NCI-H2227 (cell line): ENCODE results near the gene RAPGEF4.
"Not testable (repeated sequence)": the region's sequence is repeated elsewhere in the genome, so short reads cannot be mapped to it uniquely, and the experiment has no call there.

Source experiments
- DNase-seq: peaks from one replicate; lab custom pipeline; 2025; ENCODE audit not compliant: unreplicated experiment; lab: John Stamatoyannopoulos, UW

The RAPGEF4 gene

GRCh38 chr2:172725746-172726145 lies 9.9 kb upstream of the RAPGEF4 start:
- DNase-seq = no peak

GRCh38 chr2:172726172-172726735 lies 9.4 kb upstream of the RAPGEF4 start:
- DNase-seq = no peak

GRCh38 chr2:172730411-172730810 lies 5.2 kb upstream of the RAPGEF4 start:
- no peak for DNase-seq

GRCh38 chr2:172734711-172735581 lies 699 bp upstream of the RAPGEF4 start:
- DNase-seq = peak; percentile 32

- no peak for DNase-seq
These were observed 954 bp downstream of the RAPGEF4 start for GRCh38 chr2:172736424-172737174.

GRCh38 chr2:172739661-172740266 lies 4.1 kb downstream of the RAPGEF4 start:
- no peak for DNase-seq

- no peak for DNase-seq
These were observed 5.2 kb downstream of the RAPGEF4 start for GRCh38 chr2:172740856-172741255.

- DNase-seq = no peak
These were observed 7.4 kb downstream of the RAPGEF4 start for GRCh38 chr2:172742931-172743540.

- no peak for DNase-seq
These were observed 8.3 kb downstream of the RAPGEF4 start for GRCh38 chr2:172743898-172744297.

- DNase-seq = no peak
These were observed 10.0 kb downstream of the RAPGEF4 start for GRCh38 chr2:172745636-172746035.

- DNase-seq = not testable (repeated sequence)
These were observed 12.9 kb downstream of the RAPGEF4 start for GRCh38 chr2:172748543-172748942.

- DNase-seq = no peak
These were observed 13.7 kb downstream of the RAPGEF4 start for GRCh38 chr2:172749388-172749787.

- no peak for DNase-seq
These were observed 15.9 kb downstream of the RAPGEF4 start for GRCh38 chr2:172751564-172751963.

GRCh38 chr2:172753610-172754009 lies 18.0 kb downstream of the RAPGEF4 start:
- no peak for DNase-seq

- no peak for DNase-seq
These were observed 23.8 kb downstream of the RAPGEF4 start for GRCh38 chr2:172759441-172759840.

- DNase-seq = no peak
These were observed 25.7 kb downstream of the RAPGEF4 start for GRCh38 chr2:172761306-172761705.

- no peak for DNase-seq
These were observed 26.9 kb downstream of the RAPGEF4 start for GRCh38 chr2:172762574-172762973.

- DNase-seq = no peak
These were observed 27.4 kb downstream of the RAPGEF4 start for GRCh38 chr2:172763079-172763478.

- DNase-seq = no peak
These were observed 30.0 kb downstream of the RAPGEF4 start for GRCh38 chr2:172765662-172766061.

GRCh38 chr2:172768401-172768800 lies 32.8 kb downstream of the RAPGEF4 start:
- DNase-seq = no peak

GRCh38 chr2:172769879-172770278 lies 34.2 kb downstream of the RAPGEF4 start:
- DNase-seq = no peak
